ENCODE data around the gene BID.
"Not testable (repeated sequence)": the region's sequence is repeated elsewhere in the genome, so short reads cannot be mapped to it uniquely, and the experiment has no call there.

Gene BID

GRCh38 chr22:17698276-17698675, 76.0 kb downstream of the BID start:
- not testable (repeated sequence) for DNase-seq

GRCh38 chr22:17697196-17697595, 77.1 kb downstream of the BID start:
- DNase-seq, result not testable (repeated sequence)

DNA sequence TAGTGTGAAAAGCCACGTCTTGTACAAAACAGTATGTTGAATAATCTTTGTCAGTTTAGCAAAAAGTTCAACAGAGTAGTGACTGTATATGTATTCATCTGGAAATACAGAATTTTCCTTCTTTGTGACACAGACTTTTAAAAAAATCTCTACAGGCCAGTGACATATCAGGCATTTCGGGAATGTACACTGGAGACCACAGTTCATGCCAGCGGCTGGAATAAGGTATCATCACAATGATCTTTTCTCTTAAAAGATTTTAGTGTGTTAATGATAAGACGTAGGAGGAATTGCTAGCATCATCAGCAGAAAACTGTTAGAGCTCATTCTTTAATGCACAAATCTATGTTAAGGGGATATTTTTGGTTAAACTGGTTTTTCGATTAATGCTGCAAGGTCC, 78.3 kb downstream of the BID start:
- DNase-seq, result no peak

- no peak for DNase-seq
Measured at GRCh38 chr22:17694752-17695151, 79.5 kb downstream of the BID start.

DNA sequence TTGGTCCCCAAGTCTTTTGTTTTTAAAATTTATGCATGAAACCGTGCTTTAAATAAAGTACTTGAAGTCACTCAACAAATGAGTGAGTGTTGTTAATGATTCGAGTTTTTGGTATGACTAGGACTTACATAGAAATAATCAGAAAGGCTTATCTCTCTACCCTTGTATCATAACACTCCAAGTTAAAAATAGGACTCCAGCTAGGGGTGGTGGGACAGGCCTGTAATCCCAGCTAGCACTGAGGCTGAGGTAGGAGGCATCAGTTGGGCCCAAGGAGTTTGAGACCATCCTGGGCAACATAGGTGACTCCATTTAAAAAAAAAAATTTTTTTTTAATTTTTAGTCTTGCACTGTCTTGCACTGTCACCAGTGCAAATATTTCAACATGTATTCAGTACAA, 80.1 kb downstream of the BID start:
- DNase-seq, result no peak

DNA sequence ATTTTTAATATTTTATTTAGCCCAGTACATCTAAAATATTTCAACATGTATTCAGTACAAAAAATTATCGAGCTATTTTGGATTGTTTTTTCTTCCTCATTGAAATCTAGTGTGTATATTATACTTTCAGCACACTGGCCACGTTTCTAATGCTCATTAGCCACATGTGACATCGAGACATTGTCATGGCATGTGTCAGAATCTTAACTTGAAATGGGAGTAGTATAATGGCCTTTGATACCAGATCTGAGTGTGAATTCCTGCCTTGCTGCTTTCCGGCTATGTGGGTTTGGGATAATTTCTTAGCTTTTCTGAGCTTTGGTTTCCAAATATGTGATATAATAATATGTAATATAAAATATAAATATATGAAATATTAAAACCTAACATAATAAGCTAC, 81.4 kb downstream of the BID start:
- DNase-seq, result no peak

- DNase-seq, result no peak
Measured at GRCh38 chr22:17684245-17684644, 90.0 kb downstream of the BID start.
